Panc1 (cell line): Measurements from ENCODE around the gene S100A7. TPM values are rescaled to one million over a fixed set of nuclear protein-coding genes. Genes with fewer than 3 reads are reported as not detected.

ENCODE experiments used
- ATAC-seq: fragments of 200-7000 bp; cut with Tn5 transposase; 2 replicates; pipeline ENCODE4 v1.9.1; 2020; ENCODE audit warnings: mild to moderate bottlenecking, moderate library complexity
- BruUV-seq: library from RNA; stranded (reverse); fragments of 400-500 nt; replicated peaks from 2 replicates; lab custom pipeline; 2021; lab: Mats Ljungman, UMichigan
- CTCF ChIA-PET: fragments of 300-600 bp; sonication (Branson Sonifier 250); formaldehyde crosslinking; loops from one replicate; lab custom pipeline; 2022; ENCODE audit warnings: antibody characterized with exemption; lab: Charles Lee
- POLR2A ChIA-PET: fragments of 300-600 bp; sonication (Branson Sonifier 250); formaldehyde crosslinking; loops from one replicate; lab custom pipeline; 2022; ENCODE audit warnings: antibody characterized with exemption; lab: Charles Lee
- DNase-seq: peaks from one replicate; pipeline ENCODE4 v3.0.0-alpha.2; 2010; ENCODE audit warnings: low read depth, low spot score
- H3K27ac ChIP-seq: 2 replicates; pipeline ENCODE4 v1.5.1; 2011; ENCODE audit warnings: mild to moderate bottlenecking, low read length, inconsistent platforms
- H3K27me3 ChIP-seq: fragments of 200-500 bp; sonication (Bioruptor generic); 2 replicates; pipeline ENCODE4 v1.6.0; 2014; ENCODE audit warnings: low read length, inconsistent platforms; ENCODE audit not compliant: control insufficient read depth, insufficient read depth
- H3K36me3 ChIP-seq: fragments of 200-500 bp; sonication (Bioruptor generic); 2 replicates; pipeline ENCODE4 v1.5.1; 2014; ENCODE audit warnings: inconsistent platforms, mild to moderate bottlenecking, low read length, moderate library complexity; ENCODE audit not compliant: control insufficient read depth, insufficient read depth
- H3K4me1 ChIP-seq: 2 replicates; pipeline ENCODE4 v1.5.1; 2011; ENCODE audit warnings: inconsistent platforms, mild to moderate bottlenecking, low read length, moderate library complexity; ENCODE audit not compliant: control insufficient read depth, insufficient read depth
- H3K4me3 ChIP-seq, 2 experiments: 2 replicates each; pipeline ENCODE4 v1.5.1; 2011 to 2012; ENCODE audit warnings: low read depth in 2 of 2, low read length in 2 of 2, mild to moderate bottlenecking in 2 of 2, inconsistent platforms in 1 of 2, moderate library complexity in 1 of 2
- H3K9me3 ChIP-seq: fragments of 200-500 bp; sonication (Bioruptor generic); 2 replicates; pipeline ENCODE4 v1.5.1; 2014; ENCODE audit warnings: low read depth, mild to moderate bottlenecking, inconsistent platforms, low read length, moderate library complexity; ENCODE audit not compliant: control insufficient read depth, insufficient read depth
- POLR2AphosphoS5 ChIP-seq: IDR thresholded peaks from 2 replicates; pipeline ENCODE4 v1.6.1; 2012; ENCODE audit warnings: mild to moderate bottlenecking, low read depth, low read length, moderate library complexity
- REST ChIP-seq, 2 experiments: IDR thresholded peaks; 2 replicates each; pipeline ENCODE4 v1.6.1; 2011 to 2012; ENCODE audit warnings: low read depth in 2 of 2, control low read depth in 1 of 2, low read length in 1 of 2, mild to moderate bottlenecking in 1 of 2, moderate library complexity in 1 of 2; ENCODE audit not compliant: insufficient read depth in 1 of 2
- SIN3A ChIP-seq: IDR thresholded peaks from 2 replicates; pipeline ENCODE4 v1.6.1; 2012; ENCODE audit warnings: low read depth, mild to moderate bottlenecking, low read length, moderate library complexity, borderline replicate concordance; ENCODE audit not compliant: insufficient read depth
- TCF7L2 ChIP-seq: IDR thresholded peaks from 2 replicates; pipeline ENCODE4 v1.6.1; 2011; ENCODE audit warnings: mild to moderate bottlenecking, low read depth, low read length, inconsistent platforms
- in situ Hi-C: cut with HindIII; loops from 2 replicates; pipeline ENCODE4 v1.10.0; 2016; ENCODE audit warnings: low sequenced_read_pairs, low pct_unique_long_range_greater_than_20kb
- intact Hi-C: fragments of 100-400 bp; cut with micrococcal nuclease; formaldehyde crosslinking; loops from one replicate; pipeline ENCODE4 v1.10.0; 2022; ENCODE audit not compliant: unreplicated experiment
- total RNA-seq: library from RNA; stranded (reverse); gene quantifications from one replicate; pipeline ENCODE4 v1.2.1, GENCODE V29; 2021; ENCODE audit not compliant: unreplicated experiment
- TF ChIP-seq, protein P1 (sequence below): fragments of 450-650 bp; IDR thresholded peaks from 2 replicates; pipeline ENCODE4 v1.5.1; 2017; ENCODE audit warnings: mild to moderate bottlenecking

Gene S100A7
- total RNA-seq, 1 experiment from 2014 or later: not detected

DNA sequence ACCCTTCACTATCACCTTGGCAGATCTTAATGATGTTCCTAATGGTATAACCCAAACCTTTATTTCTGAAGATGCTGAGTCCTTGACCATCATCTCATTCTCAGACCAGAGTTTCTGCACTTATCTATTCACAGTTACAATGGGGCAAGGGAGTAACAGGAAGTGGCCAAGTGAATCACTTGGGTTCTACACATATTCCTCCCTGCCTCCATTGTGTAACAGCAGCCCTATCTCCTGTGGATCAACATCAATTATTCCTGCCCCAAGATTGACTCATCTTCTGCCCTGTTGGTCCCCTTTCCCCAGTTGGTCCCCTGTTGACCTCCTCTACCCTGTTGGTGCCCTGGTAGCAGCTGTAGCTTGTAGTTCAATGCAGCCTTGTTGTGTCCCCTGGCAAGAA is 10.3 kb upstream of the S100A7 start:
- Histone ChIP-seq H3K36me3 (no peaks in the 10 kb centered on the region), H3K4me3 (no peak overlapping the region), H3K9me3 (no peaks in the 10 kb centered on the region), H3K4me1 (no peaks in the 10 kb centered on the region), H3K27ac (no peak overlapping the region), H3K27me3 (no peaks in the 10 kb centered on the region)
- no peak for ATAC-seq
- no peak for DNase-seq
- CTCF ChIA-PET: no interaction called here
- in situ Hi-C loops (no loop called here), intact Hi-C loops (no loop called here)
- TF ChIP-seq POLR2AphosphoS5 (no peak), SIN3A (no peak), REST (IDR thresholded peaks at IDR 0.05; ENCODE audit: insufficient read depth in 1 of 2, low read depth in 2 of 2, low read length in 1 of 2) (no peak)
- TF ChIP-seq, protein P1, sequence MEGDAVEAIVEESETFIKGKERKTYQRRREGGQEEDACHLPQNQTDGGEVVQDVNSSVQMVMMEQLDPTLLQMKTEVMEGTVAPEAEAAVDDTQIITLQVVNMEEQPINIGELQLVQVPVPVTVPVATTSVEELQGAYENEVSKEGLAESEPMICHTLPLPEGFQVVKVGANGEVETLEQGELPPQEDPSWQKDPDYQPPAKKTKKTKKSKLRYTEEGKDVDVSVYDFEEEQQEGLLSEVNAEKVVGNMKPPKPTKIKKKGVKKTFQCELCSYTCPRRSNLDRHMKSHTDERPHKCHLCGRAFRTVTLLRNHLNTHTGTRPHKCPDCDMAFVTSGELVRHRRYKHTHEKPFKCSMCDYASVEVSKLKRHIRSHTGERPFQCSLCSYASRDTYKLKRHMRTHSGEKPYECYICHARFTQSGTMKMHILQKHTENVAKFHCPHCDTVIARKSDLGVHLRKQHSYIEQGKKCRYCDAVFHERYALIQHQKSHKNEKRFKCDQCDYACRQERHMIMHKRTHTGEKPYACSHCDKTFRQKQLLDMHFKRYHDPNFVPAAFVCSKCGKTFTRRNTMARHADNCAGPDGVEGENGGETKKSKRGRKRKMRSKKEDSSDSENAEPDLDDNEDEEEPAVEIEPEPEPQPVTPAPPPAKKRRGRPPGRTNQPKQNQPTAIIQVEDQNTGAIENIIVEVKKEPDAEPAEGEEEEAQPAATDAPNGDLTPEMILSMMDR: no peak
- POLR2A ChIA-PET: no interaction called here
- BruUV-seq: no TSS peak

DNA sequence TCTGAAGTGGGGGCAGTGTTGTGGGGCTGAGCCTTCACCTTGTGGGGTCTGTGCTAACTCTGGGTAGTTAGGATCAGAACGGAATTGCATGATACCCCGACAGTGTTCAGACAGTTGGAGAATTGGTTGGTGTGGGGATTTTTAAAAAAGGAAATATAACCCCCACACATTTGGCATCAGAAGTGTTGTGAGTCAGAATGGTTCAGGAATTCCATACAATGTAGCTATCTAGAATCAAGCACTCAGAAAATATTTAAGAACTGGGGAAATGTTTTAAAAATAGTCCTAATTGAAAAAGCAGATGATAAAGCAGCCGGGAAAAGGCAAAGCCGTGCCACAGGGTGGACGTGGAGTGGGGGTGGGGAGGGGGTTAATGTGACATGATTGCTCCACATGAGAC is 6.5 kb upstream of the S100A7 start:
- Histone ChIP-seq H3K4me3 (no peak overlapping the region), H3K27me3 (no peaks in the 10 kb centered on the region), H3K9me3 (no peaks in the 10 kb centered on the region), H3K36me3 (no peaks in the 10 kb centered on the region), H3K4me1 (no peaks in the 10 kb centered on the region), H3K27ac (no peak overlapping the region)
- DNase-seq (no peak), ATAC-seq (no peak)
- in situ Hi-C loops (no loop called here), intact Hi-C loops (no loop called here)
- CTCF ChIA-PET: interaction anchor here (0.6 kb wide), 1 partner anchor 105 kb away, joined by 3 read pairs; no protein-coding TSS in a partner anchor
- TF ChIP-seq, protein P1: no peak
- TF ChIP-seq TCF7L2 (no peak), POLR2AphosphoS5 (no peak), REST (IDR thresholded peaks at IDR 0.05; ENCODE audit: insufficient read depth in 1 of 2, low read depth in 2 of 2, low read length in 1 of 2) (no peak), SIN3A (no peak)
- POLR2A ChIA-PET: no interaction called here
- no TSS peak for BruUV-seq
